HG03469 (cell line): ENCODE data around the gene FAM110A.

Source experiments
- ATAC-seq: cut with Tn5 transposase; IDR thresholded peaks from one replicate; pipeline ENCODE4 v1.9.1; 2021; ENCODE audit warnings: mild to moderate bottlenecking, moderate library complexity, moderate number of reproducible peaks; ENCODE audit not compliant: unreplicated experiment

Gene FAM110A

GRCh38 chr20:870758-871157 is 37.2 kb downstream of the FAM110A start:
- no peak for ATAC-seq

DNA sequence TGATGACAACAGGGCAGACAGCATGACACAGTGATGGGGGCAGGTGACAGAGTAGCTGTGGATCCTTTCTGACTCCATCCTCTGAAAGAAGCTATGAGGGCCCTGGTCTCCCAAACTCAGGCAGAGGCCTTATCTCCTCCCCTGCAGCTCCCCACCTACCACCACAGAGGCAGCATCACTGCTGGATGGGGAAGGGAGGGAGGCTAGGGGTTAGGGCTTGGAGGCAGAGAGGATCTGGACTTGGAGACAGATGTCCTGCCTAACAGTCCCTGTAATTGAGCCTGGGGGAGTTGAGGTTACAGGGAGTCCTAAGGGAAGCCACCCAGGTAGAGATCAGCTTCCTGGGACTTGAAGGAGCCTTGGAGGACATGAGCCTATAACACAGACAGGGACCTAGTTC is 37.9 kb downstream of the FAM110A start:
- ATAC-seq, result no peak

DNA sequence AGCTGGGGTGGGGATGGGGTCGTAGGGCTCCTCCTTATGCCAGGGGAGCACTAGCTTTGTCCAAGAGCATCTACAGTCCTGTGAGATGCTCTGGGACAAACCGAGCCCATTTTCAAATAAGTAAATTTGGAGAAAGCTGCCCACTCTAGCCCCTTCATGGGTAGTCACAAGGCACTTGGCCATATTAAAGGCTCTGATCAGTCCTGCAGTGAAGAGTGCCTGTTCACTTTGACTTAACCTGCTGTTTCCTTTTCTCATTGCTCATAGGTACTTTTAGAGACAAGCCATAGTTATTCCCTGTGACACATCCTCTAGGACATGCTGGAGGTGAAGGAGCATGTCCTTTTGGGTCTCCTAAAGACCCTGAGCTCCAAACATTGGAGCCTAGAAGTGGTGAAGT is 38.4 kb downstream of the FAM110A start:
- no peak for ATAC-seq

- no peak for ATAC-seq
These were observed 39.5 kb downstream of the FAM110A start for GRCh38 chr20:872855-873520.

GRCh38 chr20:873875-874607 is 40.5 kb downstream of the FAM110A start:
- no peak for ATAC-seq

GRCh38 chr20:875115-875514 is 41.6 kb downstream of the FAM110A start:
- no peak for ATAC-seq

DNA sequence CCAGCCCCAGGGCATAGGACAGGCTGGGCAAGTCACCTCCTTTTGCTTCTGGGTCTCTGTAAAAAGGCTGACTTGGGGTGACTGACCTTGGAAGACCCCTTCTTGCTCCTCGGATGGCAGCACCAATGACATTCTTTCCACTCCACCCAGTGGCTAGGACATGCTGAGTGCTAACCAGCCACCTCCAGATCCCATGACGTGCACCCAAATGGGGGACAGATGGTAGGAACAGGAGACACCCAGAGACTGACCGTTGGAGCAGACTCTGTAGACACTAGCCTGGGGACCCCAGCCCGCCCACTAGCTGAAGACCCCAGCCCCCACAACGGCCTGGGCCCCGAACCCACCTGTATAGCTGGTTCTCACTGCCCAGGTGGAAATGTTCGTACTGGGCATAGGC is 44.3 kb downstream of the FAM110A start:
- ATAC-seq, result no peak

DNA sequence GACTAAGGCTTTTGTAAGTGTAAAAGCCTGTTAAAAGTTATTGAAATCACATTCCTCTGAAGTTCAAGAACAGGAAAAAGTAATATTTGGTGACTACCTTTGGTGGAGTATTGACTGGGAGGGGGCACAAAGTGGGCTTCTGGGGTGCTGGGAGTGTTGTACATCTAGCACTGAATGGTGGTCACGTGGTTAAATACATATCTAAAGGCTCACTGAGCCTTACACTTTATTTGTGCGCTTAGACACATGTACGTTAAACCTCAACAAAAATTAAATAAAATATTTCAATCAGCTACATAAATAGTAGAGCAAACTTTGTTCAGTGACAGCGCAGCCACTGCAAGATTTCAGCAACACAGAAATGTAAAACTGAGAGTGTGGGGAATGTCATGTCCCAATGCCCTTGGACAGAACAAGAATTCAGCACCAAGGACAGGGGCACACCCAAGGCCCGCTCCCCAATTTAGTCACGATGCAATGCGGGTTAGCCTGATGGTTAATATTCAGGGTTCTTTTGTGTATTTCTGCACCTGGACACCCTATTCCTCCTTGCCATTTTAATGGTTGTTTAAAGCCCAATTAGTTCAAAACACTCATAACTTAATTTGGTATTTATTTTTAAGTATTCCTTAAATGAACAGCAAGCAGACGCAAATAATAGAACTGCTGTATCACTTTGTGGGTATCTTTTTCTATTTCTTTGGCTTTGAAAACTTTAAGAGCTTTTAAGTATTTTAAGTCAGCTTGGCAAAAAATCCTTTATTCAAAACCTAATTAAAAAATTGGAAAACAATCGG is 45.2 kb downstream of the FAM110A start:
- no peak for ATAC-seq

DNA sequence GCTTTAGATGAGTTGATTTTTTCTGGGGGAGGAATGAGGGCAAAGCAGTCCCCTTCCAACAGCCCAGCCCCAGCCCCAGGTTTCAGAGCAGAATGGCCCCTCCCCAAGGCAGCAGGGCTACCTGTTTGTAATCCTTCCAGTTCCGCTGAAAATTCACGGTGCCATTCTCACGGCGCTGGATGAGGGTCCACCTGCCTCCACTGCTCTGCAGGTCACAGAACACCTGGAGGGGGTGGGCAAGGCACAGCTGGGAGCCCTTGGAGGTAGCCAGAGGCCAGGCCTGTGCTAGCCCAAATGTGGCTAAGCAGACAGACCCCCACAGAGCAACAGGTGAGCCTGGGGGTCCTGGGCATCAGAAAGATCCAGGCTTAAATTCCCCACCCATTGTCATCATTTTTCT is 46.1 kb downstream of the FAM110A start:
- no peak for ATAC-seq

- no peak for ATAC-seq
These were observed 47.7 kb downstream of the FAM110A start for GRCh38 chr20:881051-881782.

- no peak for ATAC-seq
These were observed 48.2 kb downstream of the FAM110A start for GRCh38 chr20:881783-882144.

DNA sequence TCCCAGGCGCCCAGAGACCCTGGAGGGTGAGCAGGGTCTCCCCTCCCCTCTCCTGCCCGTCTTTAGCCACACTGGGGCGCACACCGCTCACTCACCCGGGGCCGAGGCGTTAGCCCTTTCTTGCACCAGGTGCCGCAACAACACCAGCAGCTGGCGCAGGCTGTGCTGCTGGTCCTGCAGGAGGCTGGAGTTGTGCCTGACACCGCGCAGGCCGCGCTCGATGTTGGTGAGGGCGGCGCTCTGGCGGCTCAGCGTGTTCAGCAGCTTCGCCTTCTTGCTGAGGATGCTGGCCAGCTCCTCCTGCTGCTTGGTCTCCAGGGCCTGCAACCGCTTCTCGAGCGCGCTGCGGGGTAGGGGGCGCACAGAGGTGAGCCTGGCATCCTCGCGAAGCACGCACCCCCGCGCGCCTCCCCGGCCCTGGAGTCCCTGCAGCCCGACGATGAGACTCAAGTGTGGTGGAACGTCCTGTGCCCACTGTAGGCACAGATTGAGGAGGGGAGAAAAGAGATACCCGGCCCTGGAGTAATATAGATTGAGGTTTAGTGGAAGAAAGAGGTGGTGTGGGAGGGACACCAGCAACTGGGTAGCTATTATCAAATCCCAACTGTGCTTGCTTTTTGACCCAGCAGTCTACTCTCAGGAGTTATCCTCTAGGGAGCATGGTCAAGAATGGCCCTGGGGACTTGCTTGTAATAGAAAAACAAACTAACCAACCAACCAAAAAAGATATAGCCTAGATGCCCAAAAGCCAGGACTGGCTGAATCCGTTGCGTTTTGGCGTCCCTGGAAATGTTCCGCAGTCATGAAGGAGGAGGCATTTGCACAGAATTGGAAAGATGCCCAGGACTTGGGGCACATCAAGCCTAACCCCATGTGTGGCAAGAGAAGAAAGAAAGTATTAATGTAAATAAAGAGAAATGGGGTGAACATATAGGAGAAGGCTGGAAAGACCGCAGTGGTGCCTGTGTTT is 51.8 kb downstream of the FAM110A start:
- no peak for ATAC-seq

DNA sequence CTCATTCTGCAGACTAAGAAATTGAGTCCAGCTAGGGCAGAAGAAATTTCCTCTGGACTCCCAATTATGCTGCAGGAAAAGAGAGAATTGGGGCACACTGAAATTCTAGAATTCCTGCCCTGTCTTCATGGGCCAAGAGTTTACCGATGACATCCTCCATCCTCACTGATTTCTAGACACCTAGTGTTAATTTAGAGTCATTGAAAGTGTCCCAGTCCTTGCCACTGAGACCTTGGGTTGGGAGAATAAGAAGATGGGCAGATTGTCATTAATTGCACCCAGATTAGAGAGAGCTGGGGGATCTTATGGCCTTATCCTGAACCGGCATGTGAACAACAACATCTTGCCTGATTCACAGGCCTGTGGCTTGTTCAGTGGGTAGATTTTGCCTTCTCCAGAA is 53.6 kb downstream of the FAM110A start:
- no peak for ATAC-seq

GRCh38 chr20:888057-888456 is 54.5 kb downstream of the FAM110A start:
- ATAC-seq, result no peak

DNA sequence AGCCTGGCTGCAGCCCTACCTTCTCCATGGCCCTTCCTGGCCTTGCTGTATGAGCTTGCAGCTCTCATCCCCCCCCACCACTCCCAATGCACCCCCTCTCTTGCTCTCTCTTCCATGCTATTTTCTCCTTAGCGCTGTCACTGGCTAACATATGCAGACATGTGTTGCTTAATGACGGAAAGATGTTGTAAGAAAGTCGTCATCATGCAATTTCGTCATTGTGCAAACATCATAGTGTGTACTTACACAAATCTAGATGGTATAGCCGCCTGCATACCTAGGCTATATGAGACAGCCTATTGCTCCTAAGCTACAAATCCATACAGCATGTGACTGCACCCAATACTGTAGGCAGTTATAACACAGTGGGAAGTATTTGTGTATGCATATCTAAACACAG is 55.6 kb downstream of the FAM110A start:
- no peak for ATAC-seq

- ATAC-seq, result no peak
These were observed 56.5 kb downstream of the FAM110A start for GRCh38 chr20:889932-890463.

DNA sequence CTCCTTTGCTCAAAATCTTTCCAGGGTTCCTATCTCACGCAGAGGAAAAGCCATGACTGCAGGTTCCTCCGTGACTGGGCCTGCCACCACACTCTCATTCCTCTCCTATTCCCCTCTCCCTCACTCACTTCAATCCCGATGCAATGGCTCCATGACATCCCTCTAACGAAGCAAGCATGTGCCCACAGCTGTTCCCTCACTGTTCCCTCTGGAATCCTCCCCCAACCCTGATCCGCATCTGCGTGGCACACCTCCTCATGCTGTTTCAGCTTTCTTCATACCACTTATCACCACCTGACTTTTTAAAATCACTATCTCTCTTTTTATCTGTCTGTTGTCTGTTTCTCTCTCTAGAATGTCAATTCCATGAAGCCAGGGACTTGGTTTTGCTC is 57.1 kb downstream of the FAM110A start:
- no peak for ATAC-seq

DNA sequence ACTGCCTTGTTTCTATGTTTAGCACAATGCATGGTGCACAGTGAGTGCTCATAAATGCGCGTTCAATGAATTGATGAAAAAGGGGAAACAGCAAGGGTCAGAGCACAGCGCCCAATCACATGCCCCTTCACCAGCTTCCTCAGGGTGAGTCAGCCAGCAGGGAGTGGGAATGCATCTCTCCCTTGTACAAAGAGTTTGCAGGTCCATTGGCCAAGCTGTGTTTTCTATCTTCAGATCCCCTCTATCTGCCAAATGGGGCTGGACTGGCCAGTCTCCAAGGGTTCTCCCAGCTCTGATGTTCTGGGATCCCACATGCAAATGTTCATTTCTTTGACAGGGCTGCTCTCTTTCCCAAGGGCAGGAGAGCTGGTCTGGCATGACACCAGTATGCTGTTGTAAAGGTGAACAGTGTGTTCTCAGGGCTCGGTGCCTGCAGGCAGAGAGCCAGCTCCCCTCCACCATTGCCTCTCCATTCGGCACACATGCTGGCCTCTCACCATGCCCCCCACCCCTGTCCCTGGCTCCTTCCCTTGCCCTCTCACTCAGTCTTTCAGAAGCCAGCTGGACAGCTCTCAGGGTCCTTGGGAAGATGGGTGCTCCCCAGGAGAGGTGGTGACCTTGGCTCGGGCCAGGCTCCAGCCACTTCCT is 57.7 kb downstream of the FAM110A start:
- no peak for ATAC-seq

DNA sequence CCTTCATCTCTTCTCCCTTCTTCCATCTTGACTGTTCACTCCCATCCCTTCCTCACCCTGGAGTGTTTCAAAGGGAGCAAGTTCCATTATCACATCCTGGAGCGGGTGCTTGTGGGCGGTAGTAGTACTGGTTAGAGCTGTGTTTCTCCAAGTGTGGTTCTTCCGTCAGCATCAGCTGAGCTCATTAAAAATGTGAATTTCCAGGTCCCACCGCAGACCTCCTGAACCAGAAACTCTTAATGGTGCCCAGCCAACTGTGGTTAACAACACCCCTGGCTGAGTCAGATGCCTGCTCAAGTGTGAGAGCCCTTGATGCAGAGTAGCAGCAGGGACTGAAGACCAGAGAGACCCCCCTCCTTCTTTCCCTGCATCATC is 58.2 kb downstream of the FAM110A start:
- no peak for ATAC-seq
